Endothelial cell (in vitro differentiated cells): Measurements from ENCODE around the gene QKI. TPM values are rescaled to one million over a fixed set of nuclear protein-coding genes. Genes with fewer than 3 reads are reported as not detected.
"Not testable (repeated sequence)": the region's sequence is repeated elsewhere in the genome, so short reads cannot be mapped to it uniquely, and the experiment has no call there.

Experiments used
- DNase-seq: peaks from one replicate; pipeline ENCODE4 v3.0.0; 2021; ENCODE audit warnings: low spot score
- H3K27ac Mint-ChIP-seq: one replicate; pipeline ENCODE4 v1.8.0; 2021; ENCODE audit warnings: mixed read lengths, inconsistent platforms; ENCODE audit not compliant: unreplicated experiment
- H3K27me3 Mint-ChIP-seq: one replicate; pipeline ENCODE4 v1.8.0; 2021; ENCODE audit warnings: mild to moderate bottlenecking, moderate library complexity, mixed read lengths, inconsistent platforms; ENCODE audit not compliant: unreplicated experiment
- H3K36me3 Mint-ChIP-seq: one replicate; pipeline ENCODE4 v1.8.0; 2021; ENCODE audit warnings: mild to moderate bottlenecking, low read depth, mixed read lengths, inconsistent platforms; ENCODE audit not compliant: unreplicated experiment
- H3K4me1 Mint-ChIP-seq: one replicate; pipeline ENCODE4 v1.8.0; 2021; ENCODE audit warnings: mild to moderate bottlenecking, mixed read lengths, inconsistent platforms; ENCODE audit not compliant: unreplicated experiment
- H3K4me3 Mint-ChIP-seq: one replicate; pipeline ENCODE4 v1.8.0; 2021; ENCODE audit warnings: mild to moderate bottlenecking, mixed read lengths, inconsistent platforms; ENCODE audit not compliant: unreplicated experiment
- H3K9me3 Mint-ChIP-seq: one replicate; pipeline ENCODE4 v1.8.0; 2021; ENCODE audit warnings: mixed read lengths, inconsistent platforms; ENCODE audit not compliant: unreplicated experiment
- CTCF ChIP-seq: fragments of 200-600 bp; sonication (generic); IDR thresholded peaks from one replicate; pipeline ENCODE4 v1.5.0; 2021; ENCODE audit warnings: antibody characterized with exemption; ENCODE audit not compliant: unreplicated experiment
- total RNA-seq: library from RNA; stranded (reverse); fragmentation: NEBNext Ultra II Directional; extraction: Animal tissue kit (Norgen Biotek cat#: 25700); gene quantifications from one replicate; pipeline ENCODE4 v1.2.1, GENCODE V29; 2021; ENCODE audit not compliant: unreplicated experiment

QKI gene
- total RNA-seq, 1 donor from 2014 or later, result 326 TPM

GRCh38 chr6:163436843-163437242 lies 22.3 kb downstream of the QKI start:
- Mint-ChIP-seq H3K27ac (no peak overlapping the region), H3K9me3 (no peaks in the 10 kb centered on the region), H3K36me3 (no peaks in the 10 kb centered on the region), H3K4me1 (peaks cover 23% of the 10 kb centered on the region), H3K27me3 (no peaks in the 10 kb centered on the region), H3K4me3 (no peak overlapping the region)
- no peak for TF ChIP-seq CTCF
- DNase-seq, result no peak

- H3K4me1 Mint-ChIP-seq, result peaks cover 26% of the 10 kb centered on the region
- H3K4me3 Mint-ChIP-seq, result no peak overlapping the region
- no peak for DNase-seq
- no peaks in the 10 kb centered on the region for H3K9me3 Mint-ChIP-seq
- H3K27me3 Mint-ChIP-seq, result no peaks in the 10 kb centered on the region
- H3K27ac Mint-ChIP-seq, result no peak overlapping the region
- no peaks in the 10 kb centered on the region for H3K36me3 Mint-ChIP-seq
- TF ChIP-seq CTCF, result no peak
These were observed 22.9 kb downstream of the QKI start for GRCh38 chr6:163437466-163437865.

GRCh38 chr6:163438298-163438939 lies 23.9 kb downstream of the QKI start:
- Mint-ChIP-seq H3K4me3 (no peak overlapping the region), H3K27me3 (no peaks in the 10 kb centered on the region), H3K4me1 (peaks cover 26% of the 10 kb centered on the region), H3K27ac (no peak overlapping the region), H3K9me3 (no peaks in the 10 kb centered on the region), H3K36me3 (no peaks in the 10 kb centered on the region)
- no peak for TF ChIP-seq CTCF
- DNase-seq, result no peak

GRCh38 chr6:163438940-163439335 lies 24.4 kb downstream of the QKI start:
- Mint-ChIP-seq H3K9me3 (no peaks in the 10 kb centered on the region), H3K4me1 (peaks cover 27% of the 10 kb centered on the region), H3K4me3 (no peak overlapping the region), H3K27me3 (no peaks in the 10 kb centered on the region), H3K36me3 (no peaks in the 10 kb centered on the region), H3K27ac (no peak overlapping the region)
- DNase-seq, result no peak
- no peak for TF ChIP-seq CTCF

GRCh38 chr6:163439390-163439789 lies 24.9 kb downstream of the QKI start:
- not testable (repeated sequence) for DNase-seq, H3K36me3 Mint-ChIP-seq, H3K9me3 Mint-ChIP-seq, H3K4me3 Mint-ChIP-seq, H3K27me3 Mint-ChIP-seq, H3K27ac Mint-ChIP-seq
- peaks cover 30% of the 10 kb centered on the region for H3K4me1 Mint-ChIP-seq
